ENCODE measurements around the gene GLCE. TPM values are rescaled to one million over a fixed set of nuclear protein-coding genes. Genes with fewer than 3 reads are reported as not detected.

Gene GLCE
- total and polyA plus RNA-seq, 10 donors: 2.8 to 13.3 (median 8.9) TPM

DNA sequence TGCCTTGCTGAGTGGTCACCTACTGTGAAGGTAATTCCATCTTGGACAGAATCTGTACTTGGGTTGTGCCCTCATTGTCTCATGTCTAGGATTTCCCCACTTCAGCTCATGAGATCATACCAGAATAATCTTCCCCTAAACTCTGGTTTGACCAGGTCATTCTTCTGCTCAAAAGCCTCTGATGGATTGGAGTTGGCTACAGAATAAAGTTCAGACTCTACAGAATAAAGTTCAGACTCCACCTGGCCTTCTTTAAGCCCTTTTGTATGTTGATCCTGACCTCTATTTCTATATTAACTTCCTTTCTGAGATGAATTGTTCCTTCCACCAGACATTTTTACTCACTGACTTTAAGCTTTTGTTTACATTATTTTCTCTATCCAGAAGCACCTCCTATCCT is 6.4 kb upstream of the GLCE start:
- TF ChIP-seq, protein P1, sequence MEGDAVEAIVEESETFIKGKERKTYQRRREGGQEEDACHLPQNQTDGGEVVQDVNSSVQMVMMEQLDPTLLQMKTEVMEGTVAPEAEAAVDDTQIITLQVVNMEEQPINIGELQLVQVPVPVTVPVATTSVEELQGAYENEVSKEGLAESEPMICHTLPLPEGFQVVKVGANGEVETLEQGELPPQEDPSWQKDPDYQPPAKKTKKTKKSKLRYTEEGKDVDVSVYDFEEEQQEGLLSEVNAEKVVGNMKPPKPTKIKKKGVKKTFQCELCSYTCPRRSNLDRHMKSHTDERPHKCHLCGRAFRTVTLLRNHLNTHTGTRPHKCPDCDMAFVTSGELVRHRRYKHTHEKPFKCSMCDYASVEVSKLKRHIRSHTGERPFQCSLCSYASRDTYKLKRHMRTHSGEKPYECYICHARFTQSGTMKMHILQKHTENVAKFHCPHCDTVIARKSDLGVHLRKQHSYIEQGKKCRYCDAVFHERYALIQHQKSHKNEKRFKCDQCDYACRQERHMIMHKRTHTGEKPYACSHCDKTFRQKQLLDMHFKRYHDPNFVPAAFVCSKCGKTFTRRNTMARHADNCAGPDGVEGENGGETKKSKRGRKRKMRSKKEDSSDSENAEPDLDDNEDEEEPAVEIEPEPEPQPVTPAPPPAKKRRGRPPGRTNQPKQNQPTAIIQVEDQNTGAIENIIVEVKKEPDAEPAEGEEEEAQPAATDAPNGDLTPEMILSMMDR (IDR thresholded peaks at IDR 0.05 in 8 of 11, conservative IDR thresholded peaks at IDR 0.05 in 3 of 11): no peak
- TF ChIP-seq POLR2AphosphoS5 (IDR thresholded peaks at IDR 0.05): no peak
- no peak for TF ChIP-seq POLR2A (IDR thresholded peaks at IDR 0.05)

DNA sequence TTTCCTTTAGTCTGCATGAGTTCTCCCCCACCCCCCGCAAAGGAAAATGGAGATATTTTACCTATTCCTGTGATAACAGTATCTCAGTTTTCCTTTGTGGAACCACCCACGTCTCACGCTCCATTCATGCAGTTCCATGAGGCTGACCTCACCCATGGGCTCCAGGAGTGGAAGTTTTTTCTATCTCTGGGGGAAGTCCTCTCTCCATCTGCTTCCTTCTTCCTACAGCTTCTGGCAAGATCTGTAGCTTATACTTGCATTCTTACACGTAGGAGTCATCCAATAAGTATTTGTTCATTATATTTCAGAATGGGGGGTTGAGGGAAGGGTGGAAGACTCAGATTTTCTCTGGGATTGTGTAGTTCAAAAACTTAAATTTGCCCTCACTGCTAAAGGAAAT is 5.8 kb upstream of the GLCE start:
- Histone ChIP-seq H3K27me3 (replicated peaks in 1 of 7) (peaks cover 0 to 12% (median 0%) of the 10 kb centered on the region in 7 donors), H3K9me3 (no peaks in the 10 kb centered on the region), H3K4me3 (no peak overlapping the region), H3K27ac (no peak overlapping the region), H3K36me3 (no peaks in the 10 kb centered on the region), H3K4me1 (peaks cover 0 to 3% (median under 1%) of the 10 kb centered on the region in 6 donors)
- no peak for DNase-seq
- TF ChIP-seq POLR2AphosphoS5 (IDR thresholded peaks at IDR 0.05) (no peak), POLR2A (IDR thresholded peaks at IDR 0.05) (no peak)
- TF ChIP-seq, protein P1 (IDR thresholded peaks at IDR 0.05 in 8 of 11, conservative IDR thresholded peaks at IDR 0.05 in 3 of 11): no peak
- 24 to 34% (median 32%) methylated on average over 4 of the region's 4 CpGs for WGBS, 5 donors
- intact Hi-C loops (cut with DNase I; ENCODE audit: low total_unique reads): no loop called here

More for the DNA sequence above, 6.4 kb upstream of the GLCE start:
- Histone ChIP-seq H3K4me1 (no peaks in the 10 kb centered on the region), H3K27me3 (replicated peaks in 1 of 7) (peaks cover 0 to 14% (median 0%) of the 10 kb centered on the region in 7 donors), H3K36me3 (no peaks in the 10 kb centered on the region), H3K27ac (no peak overlapping the region), H3K9me3 (no peaks in the 10 kb centered on the region), H3K4me3 (no peak overlapping the region)
- DNase-seq: no peak
- intact Hi-C loops (cut with DNase I; ENCODE audit: low total_unique reads): no loop called here

DNA sequence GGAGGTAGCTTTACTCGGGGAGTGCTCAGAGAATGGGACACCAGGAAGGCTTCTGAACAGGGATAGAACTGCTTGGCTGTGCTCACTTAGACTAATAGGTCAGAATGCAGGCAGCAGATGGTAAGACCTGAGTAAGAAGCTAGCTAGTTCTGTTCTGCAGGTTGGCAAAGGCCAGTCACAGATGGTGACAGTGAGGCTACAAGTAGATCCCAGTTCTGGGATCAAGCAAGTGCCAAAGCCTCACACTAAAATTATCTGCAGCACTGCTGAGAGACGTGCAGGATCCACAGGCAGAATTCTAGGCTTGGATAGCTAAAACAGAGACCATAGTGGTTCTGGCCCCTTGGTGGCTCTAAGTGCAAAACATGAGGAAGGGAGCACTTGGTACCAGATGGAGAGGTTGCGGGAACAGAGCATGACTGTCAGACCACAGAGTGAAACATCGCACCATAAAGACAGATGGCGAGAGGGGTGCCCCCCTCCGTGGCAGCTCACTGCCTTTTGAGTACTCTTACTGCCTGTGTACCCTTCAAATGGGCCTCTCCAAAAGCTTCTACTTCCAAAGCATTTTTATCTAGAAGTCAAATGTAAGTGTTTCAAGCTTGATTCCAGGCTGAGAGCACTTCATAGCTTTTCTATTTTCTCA is 3.6 kb upstream of the GLCE start:
- peaks cover 0 to 17% (median 7%) of the 10 kb centered on the region in 6 donors for H3K4me1 ChIP-seq
- H3K27ac ChIP-seq: no peak overlapping the region
- 76 to 84% (median 80%) methylated on average over 6 of the region's 6 CpGs for WGBS, 5 donors
- no peak for DNase-seq
- no peaks in the 10 kb centered on the region for H3K9me3 ChIP-seq
- TF ChIP-seq POLR2AphosphoS5 (IDR thresholded peaks at IDR 0.05) (no peak), POLR2A (IDR thresholded peaks at IDR 0.05) (no peak)
- TF ChIP-seq, protein P1 (IDR thresholded peaks at IDR 0.05 in 8 of 11, conservative IDR thresholded peaks at IDR 0.05 in 3 of 11): no peak
- intact Hi-C loops (cut with DNase I; ENCODE audit: low total_unique reads): no loop called here
- no peaks in the 10 kb centered on the region for H3K36me3 ChIP-seq
- peaks cover 0 to 4% (median 0%) of the 10 kb centered on the region in 7 donors for H3K27me3 ChIP-seq (replicated peaks in 1 of 7)
- H3K4me3 ChIP-seq: no peak overlapping the region

DNA sequence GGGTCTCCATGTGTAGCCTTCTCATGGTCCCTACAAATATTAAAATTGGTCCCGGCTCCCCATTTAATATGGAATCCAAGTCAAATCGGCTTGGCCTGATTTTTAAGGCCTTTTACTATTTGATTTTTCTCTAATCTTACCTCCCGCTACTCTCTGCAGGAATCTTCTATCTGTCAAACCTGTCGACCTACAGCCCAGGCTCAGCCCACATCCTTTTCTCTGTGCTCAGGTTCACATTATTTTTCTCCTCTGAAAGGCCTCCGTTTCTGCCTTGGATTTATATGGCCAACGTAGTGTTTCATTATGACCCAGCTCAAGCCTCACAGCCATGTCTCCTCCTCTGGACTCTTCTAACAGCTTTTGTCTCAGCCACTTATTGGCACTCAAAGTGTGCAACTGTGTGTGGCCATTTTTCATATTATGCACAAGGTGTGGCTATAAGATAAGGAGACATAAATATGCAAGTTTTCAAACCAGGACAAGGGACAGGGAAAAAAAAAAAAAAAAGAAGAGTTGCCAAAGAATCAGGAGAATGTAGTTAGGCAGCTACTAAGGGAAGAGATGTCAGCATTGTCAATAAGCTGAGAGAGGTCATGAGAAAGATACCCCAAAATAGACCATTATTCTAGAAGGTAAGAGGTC is 2.1 kb upstream of the GLCE start:
- intact Hi-C loops (cut with DNase I; ENCODE audit: low total_unique reads): no loop called here
- 81 to 92% (median 85%) methylated on average over 6 of the region's 6 CpGs for WGBS, 5 donors
- TF ChIP-seq, protein P1 (IDR thresholded peaks at IDR 0.05 in 8 of 11, conservative IDR thresholded peaks at IDR 0.05 in 3 of 11): no peak
- TF ChIP-seq POLR2AphosphoS5 (IDR thresholded peaks at IDR 0.05) (no peak), POLR2A (IDR thresholded peaks at IDR 0.05) (no peak)

More for the DNA sequence above, 2.1 kb upstream of the GLCE start:
- Histone ChIP-seq H3K4me3 (no peak overlapping the region), H3K4me1 (peaks cover 0 to 23% (median 12%) of the 10 kb centered on the region in 6 donors), H3K36me3 (no peaks in the 10 kb centered on the region), H3K9me3 (no peaks in the 10 kb centered on the region), H3K27me3 (replicated peaks in 1 of 7) (peaks cover 0 to 4% (median 0%) of the 10 kb centered on the region in 7 donors), H3K27ac (no peak overlapping the region)
- no peak for DNase-seq
